Mammary epithelial cell (primary cell): Measurements from ENCODE around the gene PPFIBP2.

Source experiments
- EZH2 ChIP-seq: IDR thresholded peaks from 2 replicates; pipeline ENCODE4 v1.6.1; 2012; ENCODE audit warnings: low read length, inconsistent platforms, borderline replicate concordance
- TF ChIP-seq, protein P1 (sequence below), 2 donors: IDR thresholded peaks in 1 of 2; conservative IDR thresholded peaks in 1 of 2; 2 replicates each; pipeline ENCODE4 v1.5.1; 2011 to 2012; ENCODE audit warnings: inconsistent platforms in 2 of 2, low read length in 2 of 2, mild to moderate bottlenecking in 2 of 2, control low read depth in 1 of 2, low read depth in 1 of 2; ENCODE audit not compliant: insufficient read depth in 1 of 2; ENCODE audit errors: extremely low read depth in 1 of 2

DNA sequence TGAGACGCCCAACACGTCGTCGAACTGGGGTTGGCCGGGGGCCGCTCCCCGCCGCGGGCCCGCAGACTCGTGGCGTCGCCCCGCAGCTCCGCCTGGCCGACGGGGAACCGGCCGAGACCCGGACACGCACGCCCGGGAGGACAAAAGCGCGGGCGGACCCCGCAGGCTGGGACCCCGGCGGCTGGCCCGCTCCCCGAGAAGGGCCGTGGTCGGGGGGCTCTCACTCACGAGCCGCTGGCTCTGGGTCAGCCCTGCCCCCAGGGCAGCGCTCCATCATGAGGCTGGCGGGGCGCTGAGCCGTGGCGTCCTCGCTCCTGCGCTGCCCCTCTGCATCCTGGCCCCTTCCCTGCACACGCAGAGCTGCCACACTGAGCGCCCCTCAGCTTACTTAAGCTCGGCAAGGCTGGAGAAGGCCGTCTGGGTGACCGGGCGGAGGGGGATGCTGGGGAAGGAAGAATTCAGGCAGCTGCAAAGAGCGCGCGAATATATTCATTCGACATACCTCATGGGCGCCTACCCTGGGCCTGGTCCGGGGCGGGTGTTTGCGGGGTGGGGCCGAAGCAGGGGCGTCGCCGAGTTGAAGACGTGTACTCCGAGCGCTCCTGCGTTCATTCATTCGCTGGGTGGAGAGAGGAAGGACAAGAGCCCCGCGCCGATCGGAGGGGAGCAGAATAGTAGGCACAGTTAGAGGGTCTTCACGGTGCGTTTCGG is 160.1 kb downstream of the PPFIBP2 start:
- TF ChIP-seq, protein P1, sequence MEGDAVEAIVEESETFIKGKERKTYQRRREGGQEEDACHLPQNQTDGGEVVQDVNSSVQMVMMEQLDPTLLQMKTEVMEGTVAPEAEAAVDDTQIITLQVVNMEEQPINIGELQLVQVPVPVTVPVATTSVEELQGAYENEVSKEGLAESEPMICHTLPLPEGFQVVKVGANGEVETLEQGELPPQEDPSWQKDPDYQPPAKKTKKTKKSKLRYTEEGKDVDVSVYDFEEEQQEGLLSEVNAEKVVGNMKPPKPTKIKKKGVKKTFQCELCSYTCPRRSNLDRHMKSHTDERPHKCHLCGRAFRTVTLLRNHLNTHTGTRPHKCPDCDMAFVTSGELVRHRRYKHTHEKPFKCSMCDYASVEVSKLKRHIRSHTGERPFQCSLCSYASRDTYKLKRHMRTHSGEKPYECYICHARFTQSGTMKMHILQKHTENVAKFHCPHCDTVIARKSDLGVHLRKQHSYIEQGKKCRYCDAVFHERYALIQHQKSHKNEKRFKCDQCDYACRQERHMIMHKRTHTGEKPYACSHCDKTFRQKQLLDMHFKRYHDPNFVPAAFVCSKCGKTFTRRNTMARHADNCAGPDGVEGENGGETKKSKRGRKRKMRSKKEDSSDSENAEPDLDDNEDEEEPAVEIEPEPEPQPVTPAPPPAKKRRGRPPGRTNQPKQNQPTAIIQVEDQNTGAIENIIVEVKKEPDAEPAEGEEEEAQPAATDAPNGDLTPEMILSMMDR (conservative IDR thresholded peaks at IDR 0.05 in 1 of 2, IDR thresholded peaks at IDR 0.05 in 1 of 2; ENCODE audit: extremely low read depth in 1 of 2, insufficient read depth in 1 of 2, low read depth in 1 of 2, low read length in 2 of 2), result no peak
- TF ChIP-seq EZH2, result no peak
